HG02970 (cell line): Measurements from ENCODE around the gene KCNIP2.
"Not testable (repeated sequence)": the region's sequence is repeated elsewhere in the genome, so short reads cannot be mapped to it uniquely, and the experiment has no call there.

Experiments
- ATAC-seq: cut with Tn5 transposase; IDR thresholded peaks from one replicate; pipeline ENCODE4 v1.9.1; 2021; ENCODE audit warnings: mild to moderate bottlenecking, moderate library complexity, moderate number of reproducible peaks; ENCODE audit not compliant: unreplicated experiment, low FRiP score

The KCNIP2 gene

GRCh38 chr10:101789231-101789630 lies 54.4 kb downstream of the KCNIP2 start:
- ATAC-seq = not testable (repeated sequence)

GRCh38 chr10:101785801-101786200 lies 57.8 kb downstream of the KCNIP2 start:
- no peak for ATAC-seq

GRCh38 chr10:101784558-101784957 lies 59.0 kb downstream of the KCNIP2 start:
- ATAC-seq = no peak

GRCh38 chr10:101783736-101784118 lies 59.9 kb downstream of the KCNIP2 start:
- ATAC-seq = no peak

- no peak for ATAC-seq
Measured at GRCh38 chr10:101782811-101783735, 60.5 kb downstream of the KCNIP2 start, which contains the start of gene NPM3. Gene NPM3, minus strand, starts transcription at chr10:101783446. Its CDS starts 56 bp downstream, at chr10:101783390.

GRCh38 chr10:101781984-101782810 lies 61.4 kb downstream of the KCNIP2 start:
- no peak for ATAC-seq

- no peak for ATAC-seq
Measured at GRCh38 chr10:101781655-101781983, 62.0 kb downstream of the KCNIP2 start.

GRCh38 chr10:101780818-101781654 lies 62.6 kb downstream of the KCNIP2 start:
- no peak for ATAC-seq

- ATAC-seq = no peak
Measured at GRCh38 chr10:101780187-101780817, 63.3 kb downstream of the KCNIP2 start.

- no peak for ATAC-seq
Measured at GRCh38 chr10:101779544-101780186, 63.9 kb downstream of the KCNIP2 start.

- ATAC-seq = no peak
Measured at GRCh38 chr10:101778781-101779543, 64.6 kb downstream of the KCNIP2 start.

GRCh38 chr10:101778151-101778780 lies 65.3 kb downstream of the KCNIP2 start:
- no peak for ATAC-seq

- no peak for ATAC-seq
Measured at GRCh38 chr10:101777619-101778145, 65.9 kb downstream of the KCNIP2 start.

- ATAC-seq = no peak
Measured at GRCh38 chr10:101776161-101776817, 67.3 kb downstream of the KCNIP2 start.
